WERI-Rb-1 (cell line): ENCODE measurements around the gene POU6F2.

Experiments used
- DNase-seq: peaks from one replicate; pipeline ENCODE4 v3.0.0-alpha.2; 2020
- H3K27ac ChIP-seq: fragments of 250-450 bp; sonication (Bioruptor Pico); 2 replicates; pipeline ENCODE4 v1.5.1; 2020; ENCODE audit warnings: mild to moderate bottlenecking, moderate library complexity
- H3K27me3 ChIP-seq: fragments of 250-450 bp; sonication (Bioruptor Pico); 2 replicates; pipeline ENCODE4 v1.5.1; 2021; ENCODE audit warnings: mild to moderate bottlenecking, low read depth, moderate library complexity; ENCODE audit not compliant: insufficient read depth, severe bottlenecking
- H3K36me3 ChIP-seq: fragments of 250-450 bp; sonication (Bioruptor Pico); 2 replicates; pipeline ENCODE4 v1.5.1; 2020; ENCODE audit warnings: mild to moderate bottlenecking, moderate library complexity
- H3K4me3 ChIP-seq: 2 replicates; pipeline ENCODE4 v1.5.1; 2011; ENCODE audit warnings: low read depth, mild to moderate bottlenecking, control low read depth, low read length
- H3K9me3 ChIP-seq: fragments of 250-450 bp; sonication (Bioruptor Pico); 2 replicates; pipeline ENCODE4 v1.5.1; 2021; ENCODE audit warnings: mild to moderate bottlenecking, moderate library complexity; ENCODE audit not compliant: severe bottlenecking
- TF ChIP-seq, protein P1 (sequence below): IDR thresholded peaks from 2 replicates; pipeline ENCODE4 v1.5.1; 2011; ENCODE audit warnings: low read depth, mild to moderate bottlenecking, control low read depth, inconsistent platforms, low read length

POU6F2 gene

DNA sequence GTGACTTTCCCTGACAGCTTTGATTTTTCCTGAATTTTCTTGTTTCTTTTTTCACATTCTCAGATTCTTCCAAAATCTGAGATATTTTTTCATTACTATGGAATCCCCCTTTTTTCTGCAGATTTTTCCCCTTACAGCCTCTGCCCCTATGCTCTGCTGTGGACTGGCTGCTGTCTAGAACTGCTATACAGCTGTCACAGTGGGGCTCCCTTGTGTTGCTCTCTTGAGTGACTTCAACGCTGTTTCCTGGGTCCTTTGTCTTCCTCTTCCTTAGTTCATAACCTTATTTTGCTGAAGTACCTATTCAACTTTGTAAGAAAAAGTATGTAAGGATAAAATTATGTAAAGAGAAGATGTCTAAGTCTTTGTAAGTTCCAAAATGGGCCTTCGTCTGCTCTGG lies 354.4 kb downstream of the POU6F2 start:
- no peaks in the 10 kb centered on the region for H3K36me3 ChIP-seq
- no peak overlapping the region for H3K27ac ChIP-seq
- TF ChIP-seq, protein P1, sequence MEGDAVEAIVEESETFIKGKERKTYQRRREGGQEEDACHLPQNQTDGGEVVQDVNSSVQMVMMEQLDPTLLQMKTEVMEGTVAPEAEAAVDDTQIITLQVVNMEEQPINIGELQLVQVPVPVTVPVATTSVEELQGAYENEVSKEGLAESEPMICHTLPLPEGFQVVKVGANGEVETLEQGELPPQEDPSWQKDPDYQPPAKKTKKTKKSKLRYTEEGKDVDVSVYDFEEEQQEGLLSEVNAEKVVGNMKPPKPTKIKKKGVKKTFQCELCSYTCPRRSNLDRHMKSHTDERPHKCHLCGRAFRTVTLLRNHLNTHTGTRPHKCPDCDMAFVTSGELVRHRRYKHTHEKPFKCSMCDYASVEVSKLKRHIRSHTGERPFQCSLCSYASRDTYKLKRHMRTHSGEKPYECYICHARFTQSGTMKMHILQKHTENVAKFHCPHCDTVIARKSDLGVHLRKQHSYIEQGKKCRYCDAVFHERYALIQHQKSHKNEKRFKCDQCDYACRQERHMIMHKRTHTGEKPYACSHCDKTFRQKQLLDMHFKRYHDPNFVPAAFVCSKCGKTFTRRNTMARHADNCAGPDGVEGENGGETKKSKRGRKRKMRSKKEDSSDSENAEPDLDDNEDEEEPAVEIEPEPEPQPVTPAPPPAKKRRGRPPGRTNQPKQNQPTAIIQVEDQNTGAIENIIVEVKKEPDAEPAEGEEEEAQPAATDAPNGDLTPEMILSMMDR = no peak
- no peaks in the 10 kb centered on the region for H3K27me3 ChIP-seq
- no peaks in the 10 kb centered on the region for H3K9me3 ChIP-seq
- no peak for DNase-seq
- no peak overlapping the region for H3K4me3 ChIP-seq

DNA sequence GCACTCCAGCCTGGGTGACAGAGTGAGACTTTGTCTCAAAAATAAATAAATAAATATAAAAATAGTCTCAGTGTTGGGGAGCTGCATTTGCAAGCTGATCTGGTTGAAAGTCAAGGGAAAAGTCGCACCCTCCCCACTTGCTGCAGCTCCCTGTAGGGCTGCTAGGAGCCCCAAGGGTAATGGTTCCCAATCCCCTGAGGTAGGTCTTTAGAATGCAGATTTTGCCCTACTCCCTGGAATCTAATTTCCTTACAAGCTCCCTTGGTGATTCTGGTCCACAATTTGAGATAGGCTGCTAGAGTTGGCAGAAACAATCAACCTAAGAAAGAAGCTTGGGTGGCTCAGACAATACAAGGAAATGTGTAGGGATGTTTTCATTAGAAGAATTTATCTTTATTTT lies 356.0 kb downstream of the POU6F2 start:
- no peaks in the 10 kb centered on the region for H3K27me3 ChIP-seq
- H3K4me3 ChIP-seq = no peak overlapping the region
- no peaks in the 10 kb centered on the region for H3K9me3 ChIP-seq
- H3K27ac ChIP-seq = no peak overlapping the region
- TF ChIP-seq, protein P1 = no peak
- DNase-seq = no peak
- H3K36me3 ChIP-seq = no peaks in the 10 kb centered on the region

DNA sequence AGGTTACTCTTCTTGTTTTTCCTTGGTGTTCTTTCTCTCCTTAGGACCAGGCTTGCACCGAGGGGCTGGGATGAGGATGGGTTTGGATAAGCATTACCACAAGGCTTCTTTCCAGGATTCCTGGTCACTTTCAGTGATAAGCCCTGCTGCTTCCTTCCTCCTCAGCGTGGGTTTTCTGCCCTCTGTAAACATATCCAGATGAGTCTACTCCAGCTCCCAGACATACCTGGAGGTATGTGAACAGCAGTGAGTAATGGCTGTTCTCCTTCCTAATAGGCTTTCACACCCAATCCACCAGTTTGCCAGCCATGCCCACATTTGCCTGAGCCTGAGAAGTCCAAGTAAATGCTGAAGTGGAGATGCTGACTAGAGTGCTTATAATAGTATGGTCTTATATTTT lies 358.7 kb downstream of the POU6F2 start:
- no peaks in the 10 kb centered on the region for H3K36me3 ChIP-seq
- no peak for DNase-seq
- no peak overlapping the region for H3K27ac ChIP-seq
- no peaks in the 10 kb centered on the region for H3K9me3 ChIP-seq
- H3K4me3 ChIP-seq = no peak overlapping the region
- TF ChIP-seq, protein P1 = no peak
- no peaks in the 10 kb centered on the region for H3K27me3 ChIP-seq

DNA sequence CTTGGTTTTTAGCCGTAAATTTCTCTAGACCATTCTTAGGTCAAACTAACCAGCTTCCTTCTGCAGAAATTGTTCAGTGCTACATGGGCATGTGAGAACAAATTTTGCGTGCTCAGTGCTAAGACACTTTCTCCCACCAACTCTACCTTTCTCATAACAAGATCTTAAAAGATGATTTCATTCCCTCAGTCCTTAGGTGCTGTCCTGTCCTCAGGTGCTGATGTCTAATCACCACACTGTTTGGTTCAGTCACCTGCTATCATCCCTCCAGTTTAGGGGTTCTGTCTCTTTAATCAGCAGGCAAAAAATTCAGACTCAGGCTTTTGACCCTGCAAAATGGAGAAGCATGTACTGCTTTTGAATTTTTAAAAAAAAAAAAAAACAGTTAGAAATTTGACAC lies 361.0 kb downstream of the POU6F2 start:
- H3K36me3 ChIP-seq = no peaks in the 10 kb centered on the region
- no peaks in the 10 kb centered on the region for H3K9me3 ChIP-seq
- TF ChIP-seq, protein P1 = no peak
- no peaks in the 10 kb centered on the region for H3K27me3 ChIP-seq
- H3K4me3 ChIP-seq = no peak overlapping the region
- no peak overlapping the region for H3K27ac ChIP-seq
- DNase-seq = no peak

DNA sequence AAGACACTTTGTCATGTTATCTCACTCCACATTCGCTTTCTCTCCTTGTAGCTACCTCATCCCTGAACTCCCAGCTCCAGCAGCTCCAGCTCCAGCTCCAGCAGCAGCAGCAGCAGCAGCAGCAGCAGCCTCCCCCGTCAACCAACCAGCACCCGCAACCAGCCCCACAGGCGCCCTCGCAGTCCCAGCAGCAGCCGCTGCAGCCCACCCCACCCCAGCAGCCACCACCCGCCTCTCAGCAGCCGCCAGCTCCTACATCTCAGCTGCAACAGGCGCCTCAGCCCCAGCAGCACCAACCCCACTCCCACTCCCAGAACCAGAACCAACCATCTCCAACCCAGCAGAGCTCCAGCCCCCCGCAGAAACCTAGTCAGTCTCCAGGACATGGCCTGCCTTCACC lies 361.9 kb downstream of the POU6F2 start:
- Histone ChIP-seq H3K9me3 (no peaks in the 10 kb centered on the region), H3K27me3 (no peaks in the 10 kb centered on the region)
- no peak for DNase-seq

DNA sequence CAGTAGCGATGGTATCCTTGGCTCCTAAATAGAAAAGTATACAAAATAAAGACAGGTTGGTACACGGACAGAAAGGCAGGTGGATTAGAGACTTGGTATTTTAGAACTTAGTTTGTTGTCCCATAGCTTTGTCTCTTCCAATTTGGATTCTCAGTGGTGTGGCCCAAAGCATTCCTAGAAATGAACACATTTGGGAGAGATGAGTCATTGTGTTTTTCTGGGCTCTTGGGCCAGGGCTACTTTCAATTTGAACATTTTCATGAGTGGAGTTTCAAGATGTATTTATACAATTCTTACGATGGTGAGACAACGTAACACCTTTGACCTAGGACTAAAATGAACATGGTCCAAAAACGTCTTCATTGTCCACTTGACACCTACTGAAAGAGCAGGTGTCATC lies 363.4 kb downstream of the POU6F2 start:
- Histone ChIP-seq H3K36me3 (no peaks in the 10 kb centered on the region), H3K4me3 (no peak overlapping the region), H3K27ac (no peak overlapping the region), H3K27me3 (no peaks in the 10 kb centered on the region), H3K9me3 (no peaks in the 10 kb centered on the region)
- no peak for DNase-seq
- TF ChIP-seq, protein P1 = no peak

More for the DNA sequence above, 361.9 kb downstream of the POU6F2 start:
- H3K4me3 ChIP-seq = no peak overlapping the region
- TF ChIP-seq, protein P1 = no peak
- no peak overlapping the region for H3K27ac ChIP-seq
- H3K36me3 ChIP-seq = no peaks in the 10 kb centered on the region
